ENCODE data around the gene MAGEF1. TPM values are rescaled to one million over a fixed set of nuclear protein-coding genes. Genes with fewer than 3 reads are reported as not detected.

MAGEF1 gene
- total RNA-seq (2014; rRNA removed; shearing (Covaris generic); ENCODE audit: low replicate concordance): 25.2 and 36.9 TPM in 2 replicates

GRCh38 chr3:184711493-184712247 is at the start of gene MAGEF1:
Gene MAGEF1, minus strand, starts transcription at chr3:184712064. Its CDS starts 243 bp downstream, at chr3:184711821.
- in situ Hi-C loops (cut with HindIII; ENCODE audit: low pct_unique_long_range_greater_than_20kb, low sequenced_read_pairs): no loop called here
- peak; percentile 81 for DNase-seq (ENCODE audit: low read depth)

DNA sequence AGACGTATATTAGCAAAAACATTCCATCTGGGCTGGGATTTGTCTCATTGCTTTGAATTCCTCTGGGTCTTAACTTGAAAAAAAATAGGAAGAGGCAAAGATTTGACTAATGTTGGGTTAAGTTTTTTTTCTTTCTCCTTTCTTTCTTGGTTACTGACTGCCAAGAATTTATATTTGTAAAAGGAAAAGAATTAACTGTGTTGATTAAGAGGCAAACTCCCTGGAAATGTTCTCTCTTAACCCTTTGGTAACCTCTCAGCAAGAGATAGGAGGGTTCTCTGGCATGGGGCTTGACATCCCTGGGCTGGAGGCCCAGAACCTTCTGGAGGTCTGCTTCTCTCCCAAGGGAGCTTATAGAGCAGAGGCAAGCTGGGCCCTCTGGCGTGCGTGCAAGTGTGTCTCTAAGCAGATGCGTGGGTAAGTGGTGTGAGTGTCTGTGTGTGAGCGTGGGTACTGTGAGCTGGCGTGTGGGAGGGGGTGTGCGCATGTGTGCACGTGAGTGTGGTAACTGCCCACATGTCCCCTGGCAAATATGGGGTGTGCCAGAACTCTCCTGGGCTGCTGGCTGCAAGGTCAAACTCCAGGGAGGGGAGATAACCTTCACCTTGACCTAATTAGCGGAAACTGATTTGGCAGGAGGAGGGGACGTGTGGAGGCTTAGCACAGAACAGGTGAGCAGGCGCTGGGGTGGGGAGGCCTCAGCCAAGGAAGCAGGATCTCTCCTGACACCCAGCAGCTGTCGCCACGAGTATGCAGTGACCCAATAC is 49.4 kb upstream of the MAGEF1 start:
- in situ Hi-C loops (cut with HindIII; ENCODE audit: low pct_unique_long_range_greater_than_20kb, low sequenced_read_pairs): no loop called here
- no peak for DNase-seq (ENCODE audit: low read depth)

DNA sequence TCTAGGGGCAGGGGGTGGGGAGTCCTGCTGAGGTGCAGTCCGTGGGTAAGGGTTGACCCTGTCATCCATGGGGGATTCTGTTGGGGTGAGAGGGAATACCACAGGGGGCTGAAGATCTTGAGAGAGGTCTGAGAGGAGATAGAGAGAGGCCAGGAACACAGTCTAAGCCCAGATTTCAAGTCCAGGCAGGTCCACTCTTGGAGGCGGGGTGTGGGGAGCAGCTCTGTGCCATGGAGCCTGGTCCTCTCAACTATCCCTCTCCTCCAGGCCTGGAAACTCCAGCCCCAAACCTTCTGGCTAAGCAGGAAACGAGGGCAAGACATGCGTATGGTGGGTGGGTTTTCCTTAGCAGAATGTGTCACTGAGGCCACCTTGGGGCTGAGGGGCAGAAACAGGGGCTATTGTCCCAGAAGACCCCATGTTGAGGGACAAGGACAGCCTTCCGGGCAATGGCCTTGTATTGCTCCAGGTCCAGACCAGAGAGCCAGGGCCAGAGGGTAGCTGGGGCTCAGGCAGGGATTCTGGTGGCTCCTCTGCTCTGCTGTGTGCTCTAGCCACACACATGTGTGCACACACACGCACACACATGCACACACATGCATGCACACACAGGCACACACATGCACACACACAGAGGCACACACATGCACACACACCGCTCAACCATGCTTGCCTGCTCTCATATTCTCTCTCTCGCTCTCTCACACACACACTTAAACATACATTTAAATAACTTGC is 48.6 kb upstream of the MAGEF1 start:
- DNase-seq (ENCODE audit: low read depth): no peak
- in situ Hi-C loops (cut with HindIII; ENCODE audit: low pct_unique_long_range_greater_than_20kb, low sequenced_read_pairs): no loop called here

DNA sequence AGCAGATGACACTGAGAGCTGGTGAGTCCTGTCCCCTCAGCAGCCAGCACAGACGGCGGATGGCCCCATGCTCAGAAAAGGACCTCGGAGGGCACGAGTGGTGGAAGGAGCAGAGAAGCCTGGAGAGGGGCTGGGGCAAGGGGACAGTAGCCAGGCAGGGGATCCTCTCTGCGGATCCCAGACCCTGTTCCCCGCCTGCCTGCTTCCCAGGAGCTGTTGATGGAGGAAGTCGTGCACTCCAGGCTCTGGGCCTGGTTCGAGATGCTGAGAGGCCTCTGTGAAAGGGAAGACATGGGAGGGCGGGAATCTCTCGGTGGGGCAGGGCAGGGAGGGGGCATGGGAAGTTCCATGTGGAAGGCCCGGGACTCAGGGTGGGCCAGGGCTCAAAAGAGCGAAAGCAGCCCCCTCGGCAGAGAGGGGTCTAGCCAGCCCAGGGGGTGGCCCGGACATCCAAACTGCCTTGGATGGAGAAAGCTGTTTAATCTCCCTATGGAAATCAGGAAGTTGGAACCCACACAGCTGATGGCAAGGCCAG is 47.9 kb upstream of the MAGEF1 start:
- in situ Hi-C loops (cut with HindIII; ENCODE audit: low pct_unique_long_range_greater_than_20kb, low sequenced_read_pairs): no loop called here
- DNase-seq (ENCODE audit: low read depth): no peak

DNA sequence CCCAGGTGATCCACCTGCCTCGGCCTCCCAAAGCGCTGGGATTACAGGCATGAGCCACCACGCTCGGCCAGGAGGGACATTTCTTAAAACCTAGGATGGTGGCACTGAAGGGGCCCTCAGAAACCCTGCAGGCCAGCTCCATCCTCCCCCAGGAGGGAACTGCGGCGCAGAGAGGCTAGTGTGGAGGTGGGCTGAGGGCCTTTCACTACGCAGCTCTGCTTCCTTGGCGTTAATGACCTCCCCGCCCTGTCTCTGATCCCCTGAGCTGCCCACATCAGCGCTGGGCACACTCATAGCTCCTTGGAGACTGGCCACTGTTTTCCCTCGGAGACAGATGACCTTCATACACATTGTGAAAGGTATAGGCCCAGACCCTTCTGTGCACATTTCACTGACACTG is 46.2 kb upstream of the MAGEF1 start:
- DNase-seq (ENCODE audit: low read depth): no peak
- in situ Hi-C loops (cut with HindIII; ENCODE audit: low pct_unique_long_range_greater_than_20kb, low sequenced_read_pairs): no loop called here

DNA sequence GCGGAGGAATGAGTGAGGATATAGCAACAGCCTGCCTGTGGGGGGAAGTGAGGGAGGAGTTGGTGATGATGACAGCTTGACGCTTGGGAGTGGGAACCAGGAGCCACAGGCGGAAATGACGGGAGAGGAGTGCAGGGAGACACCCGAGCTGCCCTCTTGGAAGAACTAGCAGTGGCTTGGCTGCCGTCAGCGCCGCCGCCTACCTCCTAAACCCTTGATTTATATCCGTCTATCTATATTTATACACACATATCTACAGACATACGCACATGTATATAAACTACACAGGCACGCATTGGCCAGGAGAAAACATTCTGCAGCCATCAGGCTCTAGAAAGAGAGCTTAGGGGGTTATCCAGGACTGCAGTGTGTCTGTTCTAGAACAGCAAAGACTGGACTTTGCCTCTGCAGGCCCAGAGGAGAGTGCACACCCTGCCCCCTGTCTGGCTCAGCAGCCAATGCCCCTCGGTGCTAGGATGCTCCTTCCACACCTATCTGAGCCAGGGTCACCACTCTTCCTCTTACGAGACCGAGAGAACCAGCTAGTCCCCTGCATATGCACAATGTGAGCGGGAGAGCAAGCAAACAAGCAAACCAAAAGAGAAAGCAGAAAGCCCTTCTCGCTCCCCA is 45.3 kb upstream of the MAGEF1 start:
- no peak for DNase-seq (ENCODE audit: low read depth)
- in situ Hi-C loops (cut with HindIII; ENCODE audit: low pct_unique_long_range_greater_than_20kb, low sequenced_read_pairs): no loop called here

DNA sequence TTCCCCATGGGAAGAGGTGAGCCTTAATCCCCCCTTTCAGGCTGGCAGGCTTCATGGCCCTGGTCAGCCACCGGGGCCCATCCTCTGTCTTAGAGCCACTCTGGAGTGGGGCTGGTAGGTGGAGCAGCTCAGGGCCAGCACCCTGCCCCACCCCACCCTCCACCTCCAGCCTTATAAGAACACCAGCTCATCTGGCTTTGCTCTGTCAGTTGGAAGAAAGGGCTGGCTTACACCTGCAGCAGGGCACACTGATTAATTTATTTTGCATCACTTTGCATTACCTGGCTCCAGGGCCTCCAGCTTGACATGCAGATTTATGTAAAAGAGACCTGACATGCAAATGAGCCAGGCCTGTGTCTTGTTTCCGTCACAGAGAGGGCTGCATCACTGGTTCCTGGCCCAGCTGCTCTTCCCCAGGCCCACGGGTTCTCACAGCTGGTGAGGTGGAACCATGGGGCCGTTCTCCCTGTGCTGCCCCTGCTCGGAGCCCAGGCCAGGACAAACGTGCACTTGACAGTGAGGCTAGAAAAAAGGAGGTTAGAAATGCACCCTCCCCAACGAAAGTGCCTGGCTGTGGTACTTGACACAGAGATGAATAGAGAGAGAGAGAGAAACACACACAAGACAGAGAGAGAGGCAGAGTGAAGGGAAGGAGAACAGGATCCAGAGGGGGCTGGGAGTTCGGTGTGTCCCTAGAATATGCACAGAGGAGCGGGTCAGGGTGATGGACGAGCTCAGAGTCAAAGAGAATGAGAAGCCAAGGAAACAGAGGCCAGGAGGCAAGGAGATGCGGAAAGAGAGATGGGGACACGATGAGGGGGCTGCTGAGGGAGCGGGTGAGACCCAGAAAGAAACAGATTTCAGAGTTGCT is 44.5 kb upstream of the MAGEF1 start:
- in situ Hi-C loops (cut with HindIII; ENCODE audit: low pct_unique_long_range_greater_than_20kb, low sequenced_read_pairs): no loop called here

DNA sequence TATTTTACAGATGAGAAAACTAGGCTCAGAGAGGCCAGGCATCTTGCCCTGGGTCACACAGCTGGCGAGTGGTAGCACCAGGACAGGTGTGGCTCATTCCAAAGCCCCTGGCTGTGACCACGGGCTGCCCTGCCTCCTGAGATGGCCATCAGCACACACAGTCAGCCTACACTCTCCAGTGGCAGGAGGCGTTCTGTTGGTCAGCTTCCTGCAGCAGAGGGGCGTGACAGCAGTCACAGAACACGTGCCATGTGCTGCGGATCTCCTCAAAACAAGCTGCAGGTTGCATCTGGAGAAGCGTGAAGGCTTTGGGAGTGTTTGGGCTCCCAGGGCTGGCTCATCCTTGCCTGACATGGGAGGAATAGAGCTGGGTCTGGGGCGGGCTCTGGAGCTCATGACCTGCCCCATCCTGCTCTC is 43.5 kb upstream of the MAGEF1 start:
- in situ Hi-C loops (cut with HindIII; ENCODE audit: low pct_unique_long_range_greater_than_20kb, low sequenced_read_pairs): no loop called here
- no peak for DNase-seq (ENCODE audit: low read depth)

More for the DNA sequence above, 44.5 kb upstream of the MAGEF1 start:
- DNase-seq (ENCODE audit: low read depth): no peak

DNA sequence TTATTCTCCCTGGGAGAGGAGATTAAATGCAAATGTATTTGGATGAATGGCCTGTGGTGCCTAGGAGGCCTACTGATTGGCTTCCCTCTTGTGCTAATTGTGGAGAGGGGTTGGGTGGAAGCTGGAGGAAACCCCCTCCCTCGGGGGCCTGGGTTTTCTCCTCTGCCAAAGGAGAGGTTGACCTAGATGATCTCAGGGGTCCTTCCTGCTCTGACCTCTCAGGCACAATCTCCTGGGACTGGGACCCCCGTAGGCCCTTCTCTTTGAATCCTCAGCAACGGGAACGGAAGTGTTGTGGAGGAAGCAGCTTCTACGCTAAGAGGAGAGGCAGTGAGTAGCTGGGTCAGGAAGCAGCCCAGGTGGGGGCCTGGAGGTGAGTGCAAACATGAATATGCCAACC is 40.5 kb upstream of the MAGEF1 start:
- in situ Hi-C loops (cut with HindIII; ENCODE audit: low pct_unique_long_range_greater_than_20kb, low sequenced_read_pairs): no loop called here
- DNase-seq (ENCODE audit: low read depth): no peak

- in situ Hi-C loops (cut with HindIII; ENCODE audit: low pct_unique_long_range_greater_than_20kb, low sequenced_read_pairs): no loop called here
- DNase-seq (ENCODE audit: low read depth): no peak
These were observed 39.6 kb upstream of the MAGEF1 start for GRCh38 chr3:184751204-184752040.

- no peak for DNase-seq (ENCODE audit: low read depth)
- in situ Hi-C loops (cut with HindIII; ENCODE audit: low pct_unique_long_range_greater_than_20kb, low sequenced_read_pairs): no loop called here
These were observed 38.7 kb upstream of the MAGEF1 start for GRCh38 chr3:184750349-184751083.

- in situ Hi-C loops (cut with HindIII; ENCODE audit: low pct_unique_long_range_greater_than_20kb, low sequenced_read_pairs): no loop called here
- DNase-seq (ENCODE audit: low read depth): no peak
These were observed 37.4 kb upstream of the MAGEF1 start for GRCh38 chr3:184749168-184749744.

DNA sequence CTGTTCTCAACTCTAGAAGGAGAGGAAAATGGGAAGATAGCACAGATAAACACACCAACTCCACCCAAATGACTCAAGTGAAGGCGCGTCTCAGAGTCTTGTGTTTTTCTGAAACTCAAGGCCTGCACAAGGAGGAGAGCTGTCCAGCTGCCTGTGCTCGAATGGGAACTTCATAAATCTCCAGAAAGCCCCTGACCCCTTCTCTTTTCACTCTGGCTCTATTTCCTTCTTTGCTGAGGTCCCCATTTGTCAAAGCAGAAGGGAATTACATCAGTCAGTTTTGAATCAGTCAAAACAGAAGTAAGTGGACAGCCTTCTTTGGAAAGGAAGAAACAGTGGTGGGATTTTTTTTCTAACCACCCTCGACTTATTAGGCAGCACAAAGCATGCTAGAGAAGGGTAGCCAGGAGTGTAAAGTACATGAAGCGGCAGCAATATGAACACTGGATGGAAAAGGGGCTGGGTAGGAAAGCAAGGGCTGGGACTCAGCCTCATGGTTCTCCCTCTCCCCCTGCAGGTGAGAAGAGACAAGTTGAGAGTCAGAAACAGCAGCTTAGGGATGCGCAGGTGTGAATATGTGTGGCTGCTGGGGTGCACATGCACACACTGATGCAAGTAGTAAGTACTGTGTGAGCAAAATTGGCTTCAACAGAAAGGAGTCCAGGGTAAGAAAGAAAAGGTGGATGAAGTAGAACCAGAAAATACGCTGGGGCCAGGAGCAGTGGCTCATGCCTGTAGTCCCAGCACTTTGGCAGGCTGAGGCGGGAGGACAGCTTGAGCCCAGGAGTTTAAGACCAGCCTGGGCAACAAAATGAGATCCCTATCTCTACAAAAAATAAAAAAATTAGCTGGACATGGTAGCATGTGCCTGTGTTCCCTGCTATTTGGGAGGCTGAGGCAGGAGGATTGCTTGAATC is 36.6 kb upstream of the MAGEF1 start:
- DNase-seq (ENCODE audit: low read depth): peak; percentile 21
- in situ Hi-C loops (cut with HindIII; ENCODE audit: low pct_unique_long_range_greater_than_20kb, low sequenced_read_pairs): no loop called here

DNA sequence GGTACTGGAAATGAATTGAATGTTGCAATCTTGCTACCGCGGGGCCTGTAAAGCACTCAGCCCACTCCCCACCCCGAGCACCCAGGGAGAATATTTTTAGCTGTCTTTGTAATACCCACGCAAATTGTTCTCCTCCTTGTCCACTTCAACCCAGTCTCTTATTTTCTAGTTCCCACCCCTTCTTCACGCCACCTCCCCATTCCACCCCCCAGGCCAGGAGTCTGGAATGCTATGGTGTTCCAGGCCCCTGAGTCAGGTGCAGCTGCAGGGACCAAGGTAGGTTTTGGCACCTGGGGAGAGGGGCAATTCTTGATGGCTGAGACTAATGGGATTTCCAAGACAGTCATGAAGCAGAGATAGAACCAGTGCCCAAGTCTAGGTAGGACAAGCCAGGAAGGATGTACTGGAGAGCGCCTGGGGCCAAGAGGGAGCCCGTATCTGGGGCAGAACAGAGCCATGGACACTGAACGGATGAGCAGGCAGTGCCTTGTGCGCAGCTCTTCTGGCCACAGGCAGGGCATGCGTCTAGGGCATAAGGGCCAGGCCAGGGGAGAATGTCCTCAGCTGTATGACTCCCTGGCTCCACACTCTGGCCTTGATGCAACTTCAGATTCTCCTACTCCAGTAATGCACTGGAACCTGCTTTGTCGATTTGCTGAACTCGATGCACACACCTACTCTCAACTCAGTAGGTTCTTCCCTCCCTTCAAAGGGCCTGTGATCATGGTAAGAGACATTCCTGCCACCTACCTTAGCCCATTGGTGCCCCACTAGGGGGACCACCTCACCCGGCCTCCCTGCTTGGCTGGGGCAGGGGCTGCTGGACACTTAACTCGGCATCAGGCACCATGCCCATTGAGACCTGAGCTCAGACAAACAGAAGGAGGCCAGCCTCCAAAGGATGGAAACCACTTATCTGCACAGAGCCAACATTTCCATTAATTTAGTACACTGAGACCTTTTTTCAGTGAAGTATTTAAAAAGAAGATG is 34.6 kb upstream of the MAGEF1 start:
- in situ Hi-C loops (cut with HindIII; ENCODE audit: low pct_unique_long_range_greater_than_20kb, low sequenced_read_pairs): no loop called here
- no peak for DNase-seq (ENCODE audit: low read depth)

All from Caki2 (cell line).